GM18511 (cell line): ENCODE data around the gene PKN2.

Experiments
- ATAC-seq: cut with Tn5 transposase; IDR thresholded peaks from one replicate; pipeline ENCODE4 v1.9.1; 2021; ENCODE audit warnings: mild to moderate bottlenecking, moderate library complexity; ENCODE audit not compliant: unreplicated experiment

Gene PKN2

GRCh38 chr1:88683541-88684481, at the start of gene PKN2:
Gene PKN2 (plus strand): TSS chr1:88684273. CDS start chr1:88684581, 308 bp downstream.
- peak; percentile 86 for ATAC-seq

GRCh38 chr1:88634538-88634937, 49.5 kb upstream of the PKN2 start:
- ATAC-seq: no peak

- no peak for ATAC-seq
Measured at GRCh38 chr1:88640060-88640459, 44.0 kb upstream of the PKN2 start.

DNA sequence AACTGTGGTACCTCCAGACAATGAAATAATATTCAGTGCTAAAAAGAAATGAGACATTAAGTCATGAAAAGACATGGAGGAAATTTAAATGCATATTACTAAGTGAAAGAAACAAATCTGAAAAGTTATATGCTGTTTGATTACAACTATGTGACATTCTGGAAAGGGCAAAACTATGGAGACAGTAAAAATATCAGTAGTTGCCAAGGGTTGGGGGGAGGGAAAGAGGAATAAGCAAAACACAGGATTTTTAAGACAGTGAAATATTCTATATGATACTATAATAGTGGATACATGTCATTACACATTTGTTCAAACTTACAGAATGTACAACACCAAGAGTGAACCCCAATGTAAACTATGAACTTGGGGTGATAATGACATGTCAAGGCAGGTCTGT, 38.2 kb upstream of the PKN2 start:
- no peak for ATAC-seq

DNA sequence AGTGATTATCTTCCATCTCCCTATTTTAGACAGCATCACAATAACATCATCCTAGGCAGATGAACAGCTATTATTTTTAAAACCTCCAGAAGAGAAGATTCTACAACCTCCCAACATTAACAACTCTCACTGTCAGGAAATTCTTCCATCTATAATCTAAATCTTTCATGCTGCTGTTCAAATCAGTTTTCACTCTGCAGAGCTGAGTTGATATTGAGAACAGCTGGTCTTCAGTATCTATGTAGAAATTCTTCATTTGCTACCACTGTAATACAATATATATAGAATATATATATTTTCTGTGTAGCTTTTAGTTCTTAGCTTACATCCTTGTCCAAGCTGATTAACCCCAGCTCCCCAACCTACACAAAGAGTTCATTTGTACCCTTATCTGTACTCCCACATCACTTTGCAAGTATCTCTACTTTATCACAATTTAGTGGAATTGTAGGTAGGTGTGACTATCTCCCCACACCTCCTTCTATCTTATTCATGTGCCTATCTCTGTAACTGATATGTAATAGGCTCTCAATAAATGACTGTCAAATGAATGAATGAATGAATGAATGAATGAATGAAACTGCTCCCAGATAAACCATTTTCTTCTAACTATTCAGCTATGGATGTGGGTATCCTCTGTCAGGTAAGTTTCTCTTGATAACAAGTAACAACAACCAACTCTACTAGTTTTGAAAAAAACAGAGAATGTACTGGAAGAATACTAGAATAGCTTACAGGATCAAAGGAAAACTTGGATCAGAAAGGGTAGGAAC, 37.4 kb upstream of the PKN2 start:
- no peak for ATAC-seq

DNA sequence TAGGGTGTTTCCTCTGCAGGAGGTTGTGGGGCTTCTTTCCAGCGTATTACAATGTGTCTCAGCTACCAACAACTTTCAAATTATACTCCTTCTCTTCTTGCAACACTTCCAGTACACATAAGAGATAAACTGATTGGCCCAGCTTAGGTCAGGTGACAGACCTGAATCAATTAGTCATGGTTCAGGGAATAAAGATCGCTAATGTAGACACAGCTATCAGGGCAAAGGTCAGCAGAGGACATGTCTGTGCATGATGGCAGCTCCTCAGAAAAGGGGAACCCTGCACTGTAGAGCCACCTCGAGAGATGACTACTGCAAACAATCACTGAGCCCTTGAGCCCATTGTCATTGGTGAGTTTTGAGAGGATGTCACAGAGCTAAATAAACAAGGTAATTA, 36.8 kb upstream of the PKN2 start:
- ATAC-seq: peak; percentile 84

GRCh38 chr1:88647749-88648415, 36.2 kb upstream of the PKN2 start:
- no peak for ATAC-seq

DNA sequence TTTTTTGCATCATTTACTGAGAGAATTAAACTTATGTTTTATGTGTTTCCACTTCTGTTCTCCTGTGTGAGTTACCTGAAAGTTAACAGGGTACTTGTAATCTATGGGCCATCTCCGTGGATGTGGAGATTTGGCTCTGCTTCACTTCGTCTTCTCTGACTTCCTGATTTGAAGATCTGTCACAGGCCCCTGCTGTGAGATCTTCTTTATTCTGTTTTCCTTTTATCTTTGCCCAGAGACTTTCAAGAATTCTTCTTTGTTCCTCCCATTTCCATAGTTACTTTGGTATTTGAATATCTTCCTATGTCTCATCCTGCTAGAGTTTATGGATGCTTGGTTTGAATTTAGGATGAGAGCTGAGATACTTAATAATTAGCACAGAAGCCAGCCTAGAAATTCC, 35.4 kb upstream of the PKN2 start:
- no peak for ATAC-seq

GRCh38 chr1:88649932-88650331, 34.1 kb upstream of the PKN2 start:
- no peak for ATAC-seq

DNA sequence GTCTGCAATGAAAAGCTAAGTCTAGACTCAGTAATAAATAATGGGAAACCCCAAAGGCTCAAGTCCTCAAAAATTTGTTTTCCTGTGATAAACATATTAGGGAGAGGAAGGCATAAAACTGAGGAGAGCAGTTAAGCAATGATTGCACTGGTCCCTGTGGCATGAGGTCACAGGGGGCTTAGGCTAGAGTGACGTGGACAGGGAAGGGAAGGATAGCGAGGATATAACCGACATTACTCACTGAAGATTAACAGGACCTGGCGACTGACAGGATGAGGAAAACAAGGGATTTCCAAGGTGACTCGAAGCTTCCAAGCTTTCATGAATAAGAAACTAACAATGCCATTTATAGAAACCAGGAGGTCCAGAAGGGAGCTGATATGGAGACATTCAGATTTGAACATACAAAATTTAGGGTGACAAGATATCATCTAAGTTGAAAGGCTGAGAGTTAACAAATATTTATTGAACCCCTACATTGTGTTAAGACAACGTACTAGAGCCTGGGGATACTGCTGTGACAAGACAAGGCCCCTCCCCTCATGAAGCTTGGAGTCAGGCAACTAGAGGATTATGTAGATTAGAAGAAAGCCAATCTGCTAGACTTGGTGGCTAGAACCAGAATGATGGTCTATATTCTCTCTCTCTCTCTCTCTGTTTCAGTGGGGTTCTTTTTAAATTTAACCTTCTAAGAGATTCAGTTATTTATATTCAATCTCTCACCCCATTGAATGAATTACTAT, 33.2 kb upstream of the PKN2 start:
- ATAC-seq: no peak

DNA sequence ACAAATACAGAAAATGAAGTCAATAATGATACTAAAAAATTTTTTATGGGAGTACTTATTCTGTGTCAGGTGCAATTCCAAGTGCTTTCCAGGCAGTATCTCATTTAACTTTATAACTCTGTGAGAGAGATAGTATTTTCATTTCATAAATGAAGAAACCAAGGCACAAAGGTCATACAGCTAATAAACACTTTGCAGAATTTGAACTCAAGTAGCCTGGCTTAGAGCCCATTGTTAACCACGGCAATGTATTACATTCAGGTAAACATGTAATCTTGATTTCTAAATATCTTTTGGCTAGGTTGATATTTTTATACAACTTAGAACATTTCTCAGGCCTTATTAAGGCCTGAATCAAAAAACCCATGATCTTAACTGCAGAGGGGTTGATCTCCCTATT, 28.9 kb upstream of the PKN2 start:
- ATAC-seq: no peak

GRCh38 chr1:88655685-88656299, 28.3 kb upstream of the PKN2 start:
- no peak for ATAC-seq

DNA sequence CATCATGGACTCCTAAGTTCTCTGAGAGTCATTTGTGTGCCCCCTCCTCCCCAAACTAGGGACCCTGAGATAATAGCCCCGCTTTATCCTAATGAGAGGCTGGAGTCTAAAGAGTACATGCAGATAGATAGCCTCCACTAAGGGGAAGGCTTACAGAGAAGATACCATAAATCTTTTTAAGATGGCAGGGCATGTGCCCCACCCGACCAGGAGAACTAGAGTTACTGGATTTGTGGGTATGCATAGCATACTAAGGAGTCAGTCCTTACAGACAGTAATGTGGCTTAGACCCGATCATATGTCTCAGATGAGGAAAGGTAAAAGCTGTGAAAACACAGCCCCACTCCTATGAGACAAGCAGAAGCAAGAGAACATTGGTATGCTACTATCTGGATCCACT, 25.7 kb upstream of the PKN2 start:
- no peak for ATAC-seq

DNA sequence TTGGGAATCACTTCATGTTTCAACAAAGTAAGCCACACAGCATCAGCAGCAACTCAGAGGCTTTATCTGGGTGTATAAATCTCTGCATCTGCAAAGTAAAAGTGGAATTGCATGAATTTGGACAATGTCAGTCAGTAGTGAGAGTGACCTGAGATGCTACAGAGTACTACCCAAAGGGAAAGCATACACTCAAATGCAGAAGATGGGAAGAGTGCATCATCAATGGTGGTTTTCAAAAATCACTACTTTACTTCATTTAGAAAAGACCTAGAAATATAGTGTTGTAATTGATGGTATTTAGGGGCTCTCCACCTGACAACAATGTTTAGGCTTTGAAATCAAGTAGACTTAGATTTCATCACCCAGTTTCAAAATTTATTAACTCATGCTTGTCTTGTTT, 24.5 kb upstream of the PKN2 start:
- no peak for ATAC-seq

DNA sequence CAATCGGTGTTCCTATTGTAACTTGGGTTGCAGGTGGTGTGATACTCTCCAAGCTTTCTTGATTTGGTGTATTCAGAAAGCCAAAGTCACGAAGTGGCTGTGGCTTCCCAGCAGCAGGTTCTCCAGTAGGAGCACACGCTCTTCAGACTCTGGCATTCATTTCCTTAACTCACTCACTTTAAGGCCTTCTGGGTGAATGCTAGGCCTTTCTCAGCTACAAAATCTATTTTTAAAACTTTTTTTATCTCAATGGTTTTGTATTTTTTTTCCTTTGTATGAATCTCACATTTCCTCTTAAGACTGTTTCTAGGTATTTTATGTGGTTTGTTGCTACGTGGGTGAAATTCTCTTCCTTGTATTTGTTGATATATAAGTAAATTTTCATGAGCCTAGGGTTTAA, 22.9 kb upstream of the PKN2 start:
- ATAC-seq: no peak

- peak; percentile 53 for ATAC-seq
Measured at GRCh38 chr1:88661951-88662699, 21.9 kb upstream of the PKN2 start.

DNA sequence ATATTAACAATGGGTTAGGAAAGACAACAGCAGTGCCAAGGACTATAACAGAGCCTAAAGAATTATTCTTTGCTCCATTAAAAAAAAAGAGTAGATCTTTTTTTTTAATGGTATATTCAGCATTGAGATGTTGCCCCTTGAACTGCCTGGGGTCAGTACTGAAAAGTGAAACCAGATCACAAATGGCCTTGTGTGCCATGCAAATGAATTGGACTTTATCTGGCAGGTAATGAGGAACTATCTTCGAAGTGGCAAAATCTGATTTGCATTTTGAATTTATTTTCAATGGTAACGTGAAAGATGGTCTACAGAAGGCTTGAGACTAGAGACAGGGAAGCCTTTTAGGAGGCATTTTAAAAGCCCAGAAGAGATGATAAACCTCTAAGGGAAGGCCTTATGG, 21.4 kb upstream of the PKN2 start:
- peak; percentile 52 for ATAC-seq

DNA sequence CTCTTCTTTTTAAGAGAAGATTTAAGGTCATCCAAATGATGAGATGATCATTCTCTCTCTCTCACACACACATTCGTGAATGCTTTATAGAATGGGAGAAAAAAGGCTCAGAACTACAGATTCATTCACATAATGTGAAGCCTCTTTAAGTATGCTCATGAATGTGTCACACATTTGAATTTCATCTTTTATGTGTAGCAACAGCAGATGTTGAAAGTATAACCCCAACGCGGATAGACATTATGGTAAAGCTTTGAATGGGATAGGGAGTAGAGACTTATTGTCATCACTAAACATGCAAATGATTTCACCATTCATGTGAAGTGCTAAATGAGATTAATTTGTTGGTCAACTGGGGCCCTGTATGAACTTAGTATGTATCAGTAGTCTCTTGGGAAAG, 15.7 kb upstream of the PKN2 start:
- no peak for ATAC-seq

DNA sequence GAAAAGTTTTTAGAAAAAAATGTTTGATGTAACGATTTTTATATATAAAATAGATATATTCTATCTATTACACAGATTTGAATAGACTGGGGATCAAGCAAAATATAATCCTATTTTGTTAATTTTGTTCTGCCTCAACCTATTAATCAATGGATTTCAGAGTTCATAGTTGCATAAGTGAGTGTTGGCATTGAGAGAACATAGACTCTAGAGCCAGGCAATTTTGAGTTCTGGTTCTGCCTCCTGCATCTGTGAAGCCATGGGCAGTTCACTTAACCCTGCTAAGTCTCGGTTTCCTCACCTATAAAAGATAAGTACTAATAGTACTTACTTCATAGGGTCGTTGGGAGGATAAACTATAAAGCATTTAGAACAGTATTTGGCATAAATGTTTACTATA, 13.6 kb upstream of the PKN2 start:
- ATAC-seq: no peak

GRCh38 chr1:88673446-88673845, 10.6 kb upstream of the PKN2 start:
- no peak for ATAC-seq
